RPMI7951 (cell line): ENCODE data around the gene FBXW8. TPM values are rescaled to one million over a fixed set of nuclear protein-coding genes. Genes with fewer than 3 reads are reported as not detected.

ENCODE experiments used
- DNase-seq: peaks from one replicate; pipeline ENCODE4 v3.0.0-alpha.2; 2012; ENCODE audit warnings: low read depth
- total RNA-seq: library from RNA; depleted of rRNA; stranded (reverse); fragments of >200 nt; shearing (Covaris generic); gene quantifications from 2 replicates; pipeline ENCODE4 v1.2.3, GENCODE V29; 2014

Gene FBXW8
- total RNA-seq, 1 experiment from 2014 or later, result 6.1 TPM

DNA sequence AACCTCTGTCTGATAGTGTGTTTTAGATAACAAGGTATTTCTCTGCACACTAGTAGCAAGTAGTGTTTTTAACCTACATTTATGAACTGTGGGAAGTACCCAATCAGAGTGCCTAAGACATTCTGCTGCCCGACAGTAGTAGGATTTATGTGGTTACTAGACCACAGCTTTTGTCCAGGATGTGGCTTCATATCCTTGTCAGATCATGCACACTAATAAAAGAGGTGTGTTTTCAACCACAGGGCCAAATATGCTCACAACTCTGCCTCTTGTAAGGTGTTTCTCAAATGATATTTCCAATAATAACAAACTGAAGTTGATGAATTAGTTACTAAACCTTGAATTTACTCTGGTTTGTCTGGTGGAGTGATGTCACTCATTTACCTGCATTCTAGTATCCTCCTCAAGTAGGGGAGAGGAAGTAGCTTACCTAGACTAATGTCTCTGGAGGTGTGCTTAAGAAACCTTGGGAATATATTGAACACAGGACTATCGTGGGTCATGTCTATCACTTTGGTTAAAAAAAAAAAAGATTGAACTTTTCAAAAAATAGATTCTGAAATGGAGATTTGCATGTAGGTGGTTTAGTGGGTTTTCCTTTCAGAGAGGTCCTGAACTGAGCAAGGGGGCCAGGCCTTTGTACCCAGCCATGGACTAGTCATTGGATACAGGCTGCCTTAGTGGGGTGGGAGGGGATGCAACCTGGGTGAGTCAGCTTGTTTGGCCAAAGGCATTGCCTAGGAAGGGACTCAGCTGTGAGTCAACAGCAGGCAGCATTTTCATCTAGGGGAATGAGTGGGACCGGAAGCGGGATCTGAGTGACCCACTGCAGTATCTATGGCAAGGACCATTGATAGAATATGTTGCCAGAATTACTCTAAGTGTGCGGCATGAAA, 14.1 kb downstream of the FBXW8 start:
- DNase-seq, result peak; percentile 84

DNA sequence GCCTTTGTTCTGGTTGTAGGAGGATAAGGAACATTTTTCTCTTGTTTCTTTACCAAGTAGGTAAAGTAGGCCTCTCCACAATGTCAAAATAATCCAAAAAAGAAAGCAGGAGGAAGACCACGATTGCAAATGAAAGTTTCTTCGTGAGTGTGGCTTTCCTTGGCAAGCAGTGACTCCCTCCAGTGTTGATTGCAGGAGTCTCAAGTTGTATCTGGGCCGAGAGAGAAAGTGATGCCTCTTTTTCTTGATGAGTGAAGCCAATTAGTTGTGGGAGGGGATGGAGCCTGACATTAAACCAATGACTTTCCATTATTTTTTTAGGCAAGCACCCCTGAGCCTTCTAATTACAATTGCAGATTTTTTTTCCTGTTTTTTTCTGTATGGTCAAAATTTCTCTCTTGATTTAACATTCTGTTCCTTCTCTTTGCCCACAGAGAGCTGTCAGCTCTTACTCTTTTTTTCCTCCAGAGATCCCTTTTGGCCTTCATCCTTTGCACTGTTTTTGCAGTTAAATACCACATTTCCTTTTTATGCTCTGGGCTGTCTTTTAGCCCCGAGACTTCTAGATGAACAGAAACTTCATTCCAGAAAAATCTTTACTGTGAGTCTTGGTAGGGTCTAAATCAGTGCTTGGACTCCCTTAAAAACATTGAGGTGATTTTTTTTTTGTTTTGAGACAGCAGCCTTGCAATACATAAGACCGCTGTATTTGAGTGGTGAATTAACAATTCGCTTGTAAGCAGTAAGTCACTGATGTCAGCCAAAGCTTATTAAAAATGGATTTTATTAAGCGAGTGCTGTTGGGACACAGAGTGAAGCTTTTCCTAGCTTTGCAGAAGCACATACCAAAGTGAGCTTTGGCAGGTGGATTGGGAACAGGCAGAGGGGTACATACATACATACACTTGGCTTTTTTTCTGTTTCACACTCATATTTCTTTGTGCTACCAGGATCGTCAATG, 15.8 kb downstream of the FBXW8 start:
- no peak for DNase-seq

GRCh38 chr12:116927244-116927940, 16.6 kb downstream of the FBXW8 start:
- no peak for DNase-seq

- no peak for DNase-seq
Measured at GRCh38 chr12:116928504-116928903, 17.8 kb downstream of the FBXW8 start.

GRCh38 chr12:116929885-116930284, 19.1 kb downstream of the FBXW8 start:
- no peak for DNase-seq

GRCh38 chr12:116931665-116932064, 20.9 kb downstream of the FBXW8 start:
- DNase-seq, result no peak

- no peak for DNase-seq
Measured at GRCh38 chr12:116933091-116933490, 22.3 kb downstream of the FBXW8 start.

GRCh38 chr12:116933512-116934246, 22.9 kb downstream of the FBXW8 start:
- DNase-seq, result no peak

GRCh38 chr12:116934908-116935705, 24.4 kb downstream of the FBXW8 start:
- no peak for DNase-seq

DNA sequence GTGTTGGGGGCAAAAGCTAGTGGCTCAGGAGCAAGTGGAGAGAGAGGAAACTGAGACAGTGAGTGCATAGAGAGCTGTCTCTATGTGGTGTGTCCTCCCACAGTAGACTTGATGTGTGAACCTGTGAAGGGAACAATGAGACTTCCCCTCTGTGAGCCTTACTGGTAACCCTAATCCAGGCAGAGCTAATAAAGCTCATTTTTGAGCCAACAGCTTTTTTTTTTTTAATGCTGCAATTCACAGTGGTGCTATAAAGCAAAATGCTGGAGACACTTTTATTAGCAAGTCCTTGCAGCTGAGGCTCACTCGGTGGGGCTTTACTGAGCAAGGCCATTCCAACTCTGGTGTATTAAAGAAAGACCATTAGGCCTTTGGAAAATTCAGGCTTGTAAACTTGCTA, 26.9 kb downstream of the FBXW8 start:
- no peak for DNase-seq

DNA sequence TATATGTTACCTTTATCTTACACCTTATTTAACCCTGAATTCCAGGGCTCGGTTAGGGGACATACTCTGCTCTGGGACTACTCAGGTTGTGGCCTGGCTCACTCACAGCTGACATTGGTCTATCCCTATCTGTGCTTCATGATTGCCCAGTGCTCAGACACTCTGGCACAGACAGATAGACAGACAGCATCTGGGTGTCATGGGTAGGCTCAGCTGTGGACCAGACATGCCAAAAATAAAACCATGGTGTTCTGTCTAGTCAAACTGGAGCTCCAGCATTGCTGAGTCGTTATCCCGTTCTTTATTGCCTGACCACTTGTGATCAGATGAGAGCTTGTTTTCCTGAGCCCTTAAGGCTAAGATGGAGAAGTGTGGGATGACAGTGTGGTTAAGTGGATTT, 29.0 kb downstream of the FBXW8 start:
- DNase-seq, result no peak

DNA sequence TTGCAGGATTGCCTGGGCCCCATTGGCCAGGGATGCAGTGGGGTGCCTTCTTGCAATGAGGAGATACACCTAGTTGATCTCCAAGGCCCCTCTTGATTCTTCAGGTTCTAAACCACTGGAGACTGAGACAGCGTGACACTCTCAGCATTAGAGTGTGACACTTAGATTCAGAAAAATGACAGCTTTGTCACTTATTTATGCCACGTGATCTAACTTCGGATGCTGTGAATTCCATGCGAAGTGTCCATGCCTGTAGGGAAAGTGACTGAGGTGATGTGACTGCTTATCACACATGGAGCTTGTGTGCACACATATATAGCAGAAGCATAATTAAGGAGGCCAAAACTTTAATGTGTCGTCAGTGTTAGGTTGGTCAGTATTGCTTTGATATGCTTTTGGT, 30.4 kb downstream of the FBXW8 start:
- no peak for DNase-seq

DNA sequence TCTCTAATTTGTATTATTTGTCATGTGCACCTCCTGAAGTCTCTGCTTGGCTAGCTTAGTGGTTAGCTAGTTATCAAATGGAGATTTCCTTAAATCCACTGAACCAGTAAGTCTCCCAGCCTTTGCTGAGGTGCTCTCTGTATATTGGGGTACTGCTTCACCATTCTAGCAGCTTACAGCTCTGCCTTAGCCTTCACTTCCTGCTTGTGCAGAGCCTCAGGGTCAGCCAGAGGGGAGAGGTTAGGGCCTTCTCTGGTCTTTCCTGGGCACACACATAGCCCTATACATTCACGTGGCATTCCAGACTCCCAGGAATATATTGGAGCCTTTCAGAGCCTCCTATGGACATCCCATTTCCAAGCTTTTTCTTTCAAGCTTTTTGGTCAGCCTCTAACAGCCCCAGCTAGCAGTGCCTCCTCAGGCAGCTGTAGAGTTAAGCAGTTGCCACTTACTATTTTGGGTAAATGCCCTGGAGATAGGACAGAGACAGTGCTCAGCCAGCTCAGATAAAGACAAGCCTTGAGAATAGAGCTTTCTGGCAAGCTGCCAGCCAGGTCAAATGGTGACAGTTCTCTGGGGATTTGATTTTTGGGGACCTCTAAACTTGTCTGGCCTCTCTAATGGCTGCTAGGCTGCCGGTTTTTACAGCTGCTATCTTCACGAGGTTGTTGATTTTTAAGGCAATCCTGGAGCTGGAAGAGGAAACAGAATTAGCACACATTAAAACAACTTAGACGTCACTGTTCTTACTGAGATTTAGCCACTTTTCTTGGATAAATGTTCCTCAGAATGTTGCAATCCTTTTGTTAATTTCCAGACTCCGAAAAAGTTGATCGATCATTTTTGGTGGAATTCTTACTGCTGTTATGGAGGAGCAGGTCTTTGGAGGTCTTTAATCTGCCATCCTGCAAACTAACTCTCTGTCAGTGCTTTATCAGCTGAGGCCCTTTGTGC, 32.9 kb downstream of the FBXW8 start:
- no peak for DNase-seq

- DNase-seq, result no peak
Measured at GRCh38 chr12:116945886-116946550, 35.3 kb downstream of the FBXW8 start.

- DNase-seq, result no peak
Measured at GRCh38 chr12:116948298-116948697, 37.5 kb downstream of the FBXW8 start.

GRCh38 chr12:116950628-116951325, 40.0 kb downstream of the FBXW8 start:
- DNase-seq, result no peak

- no peak for DNase-seq
Measured at GRCh38 chr12:116954710-116955381, 44.1 kb downstream of the FBXW8 start.
